Stimulated activated naive CD8-positive, alpha-beta T cell treated with anti-CD3 and anti-CD28 coated beads, Interleukin-15, amount 100 ng/mL, for 72 hours (primary cell): ENCODE results near the gene EEF1A2.
A peak's percentile ranks its signal among the peaks of the same experiment; 100 is the strongest.

Experiments used
- ATAC-seq: fragments of 150-1000 bp; cut with Tn5 transposase; 2 replicates; pipeline ENCODE4 v1.10.0; 2021; ENCODE audit warnings: mild to moderate bottlenecking, moderate library complexity
- DNase-seq, 2 donors: peaks; one replicate each; pipeline ENCODE4 v3.0.0; 2021 to 2022
- H3K27ac Mint-ChIP-seq, 2 donors: one replicate each; pipeline ENCODE4 v1.8.0; 2022; ENCODE audit warnings: mild to moderate bottlenecking in 2 of 2, mixed read lengths in 2 of 2, moderate library complexity in 2 of 2
- H3K27me3 Mint-ChIP-seq: one replicate; pipeline ENCODE4 v1.8.0; 2022; ENCODE audit warnings: mixed read lengths
- H3K4me1 Mint-ChIP-seq: one replicate; pipeline ENCODE4 v1.8.0; 2022; ENCODE audit warnings: mild to moderate bottlenecking, mixed read lengths
- H3K4me3 Mint-ChIP-seq, 2 donors: one replicate each; pipeline ENCODE4 v1.8.0; 2022; ENCODE audit warnings: mild to moderate bottlenecking in 2 of 2, mixed read lengths in 2 of 2, moderate library complexity in 1 of 2
- H3K9me3 Mint-ChIP-seq, 2 donors: one replicate each; pipeline ENCODE4 v1.8.0; 2022; ENCODE audit warnings: mixed read lengths in 2 of 2

EEF1A2 gene

GRCh38 chr20:63529861-63530787, 31.2 kb upstream of the EEF1A2 start:
- no peak for ATAC-seq
- Mint-ChIP-seq H3K27ac (no peak overlapping the region), H3K27me3 (no peaks in the 10 kb centered on the region), H3K4me3 (no peak overlapping the region), H3K9me3 (no peaks in the 10 kb centered on the region), H3K4me1 (peaks cover 7% of the 10 kb centered on the region)
- no peak for DNase-seq

GRCh38 chr20:63529180-63529860, 30.4 kb upstream of the EEF1A2 start:
- DNase-seq (no peak), ATAC-seq (no peak)
- H3K4me3 Mint-ChIP-seq, result no peak overlapping the region
- no peaks in the 10 kb centered on the region for H3K9me3 Mint-ChIP-seq
- H3K27ac Mint-ChIP-seq, result no peak overlapping the region
- H3K4me1 Mint-ChIP-seq, result peaks cover 12% of the 10 kb centered on the region
- H3K27me3 Mint-ChIP-seq, result no peaks in the 10 kb centered on the region

DNA sequence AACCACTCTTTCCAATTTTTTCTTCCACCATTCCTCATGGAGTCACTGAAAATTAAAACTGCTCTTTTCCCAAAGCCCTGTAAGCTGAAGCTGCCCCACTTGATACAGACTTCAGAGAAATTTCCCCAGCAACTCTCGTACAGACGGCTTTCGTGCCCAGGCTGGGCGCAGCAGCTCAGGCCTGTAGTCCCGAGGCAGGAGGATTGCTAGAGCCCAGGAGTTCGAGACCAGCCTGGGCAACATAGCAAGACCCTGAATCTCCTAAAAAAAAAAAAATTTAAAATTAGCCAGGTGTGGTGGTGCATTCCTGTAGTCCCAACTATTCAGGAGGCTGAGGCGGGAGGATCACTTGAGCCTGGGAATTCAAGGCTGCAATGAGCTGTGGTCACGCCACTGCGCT, 28.3 kb upstream of the EEF1A2 start:
- peaks cover 9 to 15% of the 10 kb centered on the region in 2 donors for H3K9me3 Mint-ChIP-seq
- H3K27ac Mint-ChIP-seq, result no peak overlapping the region
- peaks cover 28% of the 10 kb centered on the region for H3K4me1 Mint-ChIP-seq
- ATAC-seq (no peak), DNase-seq (no peak)
- no peaks in the 10 kb centered on the region for H3K27me3 Mint-ChIP-seq
- no peak overlapping the region for H3K4me3 Mint-ChIP-seq

DNA sequence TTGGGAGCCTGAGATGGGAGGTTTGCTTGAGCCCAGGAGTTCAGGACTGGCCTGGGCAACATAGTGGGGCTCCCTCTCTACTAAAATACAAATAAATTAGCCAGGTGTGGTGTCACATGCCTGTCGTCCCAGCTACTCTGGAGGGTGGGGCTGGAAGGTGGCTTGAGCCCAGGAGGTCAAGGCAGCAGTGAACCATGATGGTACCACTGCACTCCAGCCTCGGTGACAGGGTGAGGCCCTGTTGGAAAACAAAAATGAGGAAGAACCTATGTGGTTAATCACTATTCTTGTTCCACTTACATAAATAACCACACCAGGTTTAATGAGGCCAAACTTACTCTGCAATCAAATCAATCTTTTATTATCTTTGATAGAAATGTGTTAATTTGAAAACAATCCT, 27.1 kb upstream of the EEF1A2 start:
- Mint-ChIP-seq H3K9me3 (peaks cover 9 to 15% of the 10 kb centered on the region in 2 donors), H3K27me3 (no peaks in the 10 kb centered on the region), H3K4me3 (no peak overlapping the region), H3K27ac (no peak overlapping the region), H3K4me1 (peaks cover 39% of the 10 kb centered on the region)
- ATAC-seq (no peak), DNase-seq (no peak)

- Mint-ChIP-seq H3K4me1 (peaks cover 39% of the 10 kb centered on the region), H3K27ac (no peak overlapping the region), H3K4me3 (no peak overlapping the region), H3K9me3 (peaks cover 9 to 15% of the 10 kb centered on the region in 2 donors), H3K27me3 (no peaks in the 10 kb centered on the region)
- ATAC-seq, result no peak
- no peak for DNase-seq
These were observed 26.3 kb upstream of the EEF1A2 start for GRCh38 chr20:63525185-63525584.

- Mint-ChIP-seq H3K27ac (no peak overlapping the region), H3K4me3 (no peak overlapping the region), H3K4me1 (peaks cover 43% of the 10 kb centered on the region), H3K27me3 (no peaks in the 10 kb centered on the region), H3K9me3 (peaks cover 9 to 15% of the 10 kb centered on the region in 2 donors)
- ATAC-seq, result no peak
- no peak for DNase-seq
These were observed 24.2 kb upstream of the EEF1A2 start for GRCh38 chr20:63522981-63523611.

DNA sequence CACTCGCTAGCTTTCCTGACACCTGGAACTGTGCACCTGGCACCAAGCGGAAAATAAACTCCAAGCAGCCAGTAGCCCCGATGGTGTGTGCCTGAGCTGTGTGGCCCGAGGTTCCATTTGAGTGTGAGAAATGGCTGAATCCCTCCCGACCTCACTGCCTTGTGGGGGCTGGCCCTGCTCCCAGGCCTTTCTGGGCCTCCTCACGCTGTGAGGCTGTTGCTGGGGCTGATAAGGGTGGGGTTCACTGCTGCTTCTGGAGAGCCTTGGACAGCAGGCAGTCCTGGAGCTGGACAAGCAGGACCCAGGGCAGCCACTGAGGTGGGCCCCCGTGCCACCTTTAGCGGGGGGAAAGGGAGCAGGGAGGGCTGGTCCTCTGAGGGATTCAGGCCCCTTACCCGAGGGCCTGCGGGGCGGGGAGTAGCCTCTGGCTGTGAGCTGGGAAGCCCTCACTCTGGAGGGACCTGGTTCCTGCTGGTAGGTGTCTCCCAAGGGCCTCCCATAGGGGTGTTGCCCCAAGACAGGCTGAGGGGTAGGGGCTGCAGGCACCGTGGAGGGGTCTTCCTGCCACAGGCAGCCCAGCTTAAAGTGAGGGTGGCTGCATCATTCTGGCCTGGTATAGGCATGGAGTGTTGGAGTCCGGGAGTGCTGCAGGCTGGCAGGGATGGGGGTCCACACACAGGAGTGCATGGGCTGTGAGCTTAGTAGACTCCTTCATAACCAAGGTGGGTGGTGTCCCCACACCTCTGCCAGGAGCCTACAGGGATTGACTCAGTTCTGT, 23.4 kb upstream of the EEF1A2 start:
- Mint-ChIP-seq H3K9me3 (peaks cover 9 to 15% of the 10 kb centered on the region in 2 donors), H3K4me3 (peak overlapping the region; percentile 84 to 92), H3K27ac (no peak overlapping the region), H3K4me1 (peaks cover 43% of the 10 kb centered on the region), H3K27me3 (peaks cover 6% of the 10 kb centered on the region)
- ATAC-seq (no peak), DNase-seq (no peak)

DNA sequence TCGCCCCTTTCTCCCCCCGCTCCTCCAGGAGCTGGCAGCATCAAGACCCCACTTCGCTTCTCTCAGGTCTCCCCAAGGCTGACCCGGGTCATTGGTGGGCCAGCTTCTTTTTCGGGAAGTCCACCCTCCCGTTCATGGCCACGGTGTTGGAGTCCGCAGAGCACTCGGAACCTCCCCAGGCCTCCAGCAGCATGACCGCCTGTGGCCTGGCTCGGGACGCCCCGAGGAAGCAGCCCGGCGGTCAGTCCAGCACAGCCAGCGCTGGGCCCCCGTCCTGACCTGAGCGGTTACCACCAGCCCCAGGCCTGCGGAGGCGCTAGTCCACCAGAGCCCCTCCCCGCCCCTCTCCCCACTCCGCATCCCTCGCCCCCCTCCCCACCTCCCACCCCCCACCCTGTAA, 22.7 kb upstream of the EEF1A2 start:
- Mint-ChIP-seq H3K9me3 (peaks cover 9 to 15% of the 10 kb centered on the region in 2 donors), H3K27me3 (peaks cover 6% of the 10 kb centered on the region), H3K4me3 (peak overlapping the region; percentile 84 to 92), H3K4me1 (peaks cover 43% of the 10 kb centered on the region), H3K27ac (peak overlapping the region in 1 of 2 donors; percentile 63)
- ATAC-seq (no peak), DNase-seq (no peak)

- Mint-ChIP-seq H3K27me3 (peaks cover 6% of the 10 kb centered on the region), H3K4me1 (peaks cover 43% of the 10 kb centered on the region), H3K27ac (peak overlapping the region in 1 of 2 donors; percentile 63), H3K9me3 (peaks cover 9 to 15% of the 10 kb centered on the region in 2 donors), H3K4me3 (peak overlapping the region; percentile 84 to 92)
- ATAC-seq (peak; percentile 75), DNase-seq (peak; percentile 61 to 73)
These were observed 22.2 kb upstream of the EEF1A2 start for GRCh38 chr20:63520934-63521601.

DNA sequence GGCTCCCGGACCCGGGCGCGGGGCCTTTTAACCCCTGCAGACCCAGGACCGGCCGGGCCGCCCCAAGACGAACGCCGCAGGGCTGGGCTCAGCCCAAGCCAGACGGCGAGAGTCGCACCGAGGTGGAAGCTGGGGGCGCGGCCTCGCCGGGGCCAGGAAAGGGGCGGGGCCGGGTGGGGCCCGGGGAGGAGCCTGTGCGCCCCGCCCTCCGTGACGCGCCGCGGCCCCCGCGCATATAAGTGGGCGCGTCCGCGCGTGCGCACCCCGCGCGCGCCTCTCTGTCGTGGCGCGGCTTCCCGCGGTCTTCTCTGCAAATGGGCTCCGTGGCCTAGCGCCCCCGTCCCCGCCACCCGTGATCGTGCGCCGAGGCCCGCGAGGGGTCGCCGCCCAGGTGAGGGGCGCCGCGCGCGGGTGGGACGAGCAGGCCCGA, 21.6 kb upstream of the EEF1A2 start, which contains the start of gene PPDPF:
Gene PPDPF, plus strand, starts transcription at position 262 of the 430 bp plus-strand sequence. CDS start 544 bp downstream, outside the sequence.
- peaks cover 43% of the 10 kb centered on the region for H3K4me1 Mint-ChIP-seq
- DNase-seq, result peak; percentile 81 to 86
- H3K4me3 Mint-ChIP-seq, result peak within 1 kb of the TSS; percentile 84 to 92
- peak within 1 kb of the TSS; percentile 61 to 63 for H3K27ac Mint-ChIP-seq
- peaks cover 6% of the 10 kb centered on the region for H3K27me3 Mint-ChIP-seq
- H3K9me3 Mint-ChIP-seq, result peaks cover 9 to 15% of the 10 kb centered on the region in 2 donors
- peak; percentile 84 for ATAC-seq

GRCh38 chr20:63519668-63520503, 21.0 kb upstream of the EEF1A2 start:
- peaks cover 12 to 19% of the 10 kb centered on the region in 2 donors for H3K9me3 Mint-ChIP-seq
- peak overlapping the region; percentile 79 to 81 for H3K4me3 Mint-ChIP-seq
- ATAC-seq, result peak; percentile 68
- peak overlapping the region; percentile 37 to 51 for H3K27ac Mint-ChIP-seq
- H3K27me3 Mint-ChIP-seq, result peaks cover 6% of the 10 kb centered on the region
- peaks cover 43% of the 10 kb centered on the region for H3K4me1 Mint-ChIP-seq
- DNase-seq, result peak in 1 of 2 donors; percentile 72

- no peak for DNase-seq
- Mint-ChIP-seq H3K27ac (peak overlapping the region; percentile 37 to 51), H3K4me3 (peak overlapping the region; percentile 79 to 81), H3K4me1 (peaks cover 36% of the 10 kb centered on the region), H3K9me3 (peaks cover 13 to 27% of the 10 kb centered on the region in 2 donors), H3K27me3 (peaks cover 6% of the 10 kb centered on the region)
- no peak for ATAC-seq
These were observed 20.2 kb upstream of the EEF1A2 start for GRCh38 chr20:63518946-63519667.

DNA sequence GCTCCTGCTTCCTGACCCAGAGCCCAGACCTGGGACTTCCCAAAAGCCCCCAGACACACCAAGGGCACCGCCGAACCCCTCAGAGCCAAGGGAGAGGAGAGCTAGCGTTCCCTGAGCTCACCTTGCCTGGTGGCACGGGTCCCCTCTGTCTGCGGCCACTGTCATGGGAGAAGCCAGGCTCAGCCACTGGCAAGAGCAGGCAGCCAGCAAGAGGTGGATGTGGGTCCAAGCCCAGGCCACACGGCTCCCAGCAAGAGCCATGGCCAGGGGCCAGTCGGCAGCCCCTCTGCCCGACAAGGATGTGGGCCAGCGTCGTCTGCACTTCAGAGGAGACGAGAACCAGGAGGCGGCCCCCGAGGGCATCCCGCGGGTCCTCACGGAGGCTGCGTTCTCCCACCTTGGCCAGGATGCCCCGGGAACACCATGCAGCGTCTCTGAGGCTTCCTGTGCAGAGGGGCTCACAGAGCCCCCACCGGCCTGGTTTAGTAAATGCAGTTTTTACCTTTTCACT, 19.5 kb upstream of the EEF1A2 start:
- H3K27ac Mint-ChIP-seq, result no peak overlapping the region
- H3K27me3 Mint-ChIP-seq, result peaks cover 7% of the 10 kb centered on the region
- H3K4me1 Mint-ChIP-seq, result peaks cover 29% of the 10 kb centered on the region
- H3K9me3 Mint-ChIP-seq, result peaks cover 8 to 23% of the 10 kb centered on the region in 2 donors
- ATAC-seq (no peak), DNase-seq (no peak)
- H3K4me3 Mint-ChIP-seq, result peak overlapping the region in 1 of 2 donors; percentile 79
